Fibroblast of mammary gland (primary cell): ENCODE data around the gene SUPT3H.
A peak's percentile ranks its signal among the peaks of the same experiment; 100 is the strongest.

Source experiments
- DNase-seq: peaks from one replicate; pipeline ENCODE4 v3.0.0-alpha.2; 2010; ENCODE audit warnings: low read depth
- H3K4me3 ChIP-seq: 2 replicates; pipeline ENCODE4 v1.5.1; 2011; ENCODE audit warnings: low read depth, mild to moderate bottlenecking, low read length, moderate library complexity; ENCODE audit not compliant: control insufficient read depth
- TF ChIP-seq, protein P1 (sequence below): conservative IDR thresholded peaks from 2 replicates; pipeline ENCODE4 v1.5.1; 2011; ENCODE audit warnings: low read depth, low read length, inconsistent platforms; ENCODE audit not compliant: control insufficient read depth, insufficient read depth

SUPT3H gene

DNA sequence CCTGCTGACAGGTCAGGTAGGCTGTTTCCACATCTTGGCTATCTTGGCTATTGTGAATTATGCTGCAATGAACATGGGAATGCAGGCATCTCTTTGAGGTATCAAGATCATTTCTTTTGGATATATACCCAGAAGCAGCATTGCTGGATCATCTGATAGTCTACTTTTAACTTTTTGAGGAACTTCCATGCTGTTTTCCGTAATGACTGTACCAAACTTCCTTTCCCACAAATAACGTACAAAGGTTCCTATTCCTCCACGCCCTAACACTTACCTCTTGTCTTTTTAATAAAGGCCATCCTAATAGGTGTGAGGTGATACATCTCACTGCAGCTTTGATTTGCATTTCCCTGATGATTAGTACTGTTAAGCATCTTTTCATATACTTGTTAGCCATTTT lies 388.3 kb downstream of the SUPT3H start:
- DNase-seq = no peak
- no peak overlapping the region for H3K4me3 ChIP-seq
- TF ChIP-seq, protein P1, sequence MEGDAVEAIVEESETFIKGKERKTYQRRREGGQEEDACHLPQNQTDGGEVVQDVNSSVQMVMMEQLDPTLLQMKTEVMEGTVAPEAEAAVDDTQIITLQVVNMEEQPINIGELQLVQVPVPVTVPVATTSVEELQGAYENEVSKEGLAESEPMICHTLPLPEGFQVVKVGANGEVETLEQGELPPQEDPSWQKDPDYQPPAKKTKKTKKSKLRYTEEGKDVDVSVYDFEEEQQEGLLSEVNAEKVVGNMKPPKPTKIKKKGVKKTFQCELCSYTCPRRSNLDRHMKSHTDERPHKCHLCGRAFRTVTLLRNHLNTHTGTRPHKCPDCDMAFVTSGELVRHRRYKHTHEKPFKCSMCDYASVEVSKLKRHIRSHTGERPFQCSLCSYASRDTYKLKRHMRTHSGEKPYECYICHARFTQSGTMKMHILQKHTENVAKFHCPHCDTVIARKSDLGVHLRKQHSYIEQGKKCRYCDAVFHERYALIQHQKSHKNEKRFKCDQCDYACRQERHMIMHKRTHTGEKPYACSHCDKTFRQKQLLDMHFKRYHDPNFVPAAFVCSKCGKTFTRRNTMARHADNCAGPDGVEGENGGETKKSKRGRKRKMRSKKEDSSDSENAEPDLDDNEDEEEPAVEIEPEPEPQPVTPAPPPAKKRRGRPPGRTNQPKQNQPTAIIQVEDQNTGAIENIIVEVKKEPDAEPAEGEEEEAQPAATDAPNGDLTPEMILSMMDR = no peak

DNA sequence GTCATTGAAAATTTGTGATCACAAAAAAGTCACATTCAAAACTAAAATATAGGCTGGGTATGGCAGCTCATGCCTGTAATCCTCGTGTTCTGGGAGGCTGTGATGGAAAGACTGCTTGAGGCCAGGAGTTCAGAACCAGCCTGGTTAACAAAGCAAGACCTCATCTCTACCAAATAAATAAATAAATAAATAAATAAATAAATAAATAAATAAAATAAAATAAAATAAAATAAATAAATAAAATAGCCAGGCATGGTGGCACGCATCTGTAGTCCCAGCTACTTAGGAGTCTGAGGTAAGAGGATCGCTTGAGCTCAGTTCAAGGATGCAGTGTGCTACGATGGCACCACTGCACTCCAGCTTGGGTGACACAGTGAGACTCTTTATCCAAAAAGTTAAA lies 392.7 kb downstream of the SUPT3H start:
- no peak for DNase-seq
- TF ChIP-seq, protein P1 = no peak
- no peak overlapping the region for H3K4me3 ChIP-seq

DNA sequence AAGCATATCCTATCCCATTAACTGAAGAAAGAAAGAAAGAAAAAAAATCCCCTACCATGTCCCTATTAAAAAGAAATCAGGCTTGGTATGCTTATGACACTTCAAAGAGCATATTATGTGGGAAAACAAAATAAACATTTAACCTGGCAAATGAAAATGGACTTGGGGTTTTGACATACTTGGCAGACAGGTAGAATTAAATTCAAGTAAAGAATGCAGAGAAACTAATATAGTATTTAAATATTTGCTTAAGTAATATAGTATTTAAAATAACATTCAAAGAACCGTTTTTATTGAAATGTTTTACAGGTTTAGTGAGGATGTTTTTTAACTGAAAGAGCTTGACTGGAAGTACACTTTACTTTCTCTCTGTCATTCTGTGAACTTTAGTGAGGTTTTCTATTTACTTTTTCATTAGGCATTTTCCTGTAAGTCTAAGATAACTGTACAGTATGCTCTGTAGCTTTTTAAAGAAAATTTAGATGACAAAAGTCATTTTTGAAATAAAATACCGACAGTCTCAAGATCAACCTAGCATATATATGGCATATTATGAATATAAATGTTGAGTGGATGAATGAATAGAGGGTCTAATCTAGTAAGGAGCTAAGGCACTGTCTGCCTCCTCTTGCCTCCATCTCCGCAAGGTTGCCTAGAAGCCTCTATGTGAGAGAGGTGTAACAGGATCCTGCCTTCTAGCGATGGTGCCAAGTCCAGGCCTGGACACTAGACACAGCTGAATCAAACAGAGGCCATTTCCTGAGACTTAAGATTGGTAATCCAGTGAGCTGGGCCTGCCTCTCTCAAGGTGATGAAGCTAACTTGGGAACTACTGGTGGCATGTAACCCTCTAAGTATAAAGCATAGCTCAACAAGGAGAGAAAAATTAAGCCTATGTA lies 394.0 kb downstream of the SUPT3H start:
- DNase-seq = no peak
- no peak overlapping the region for H3K4me3 ChIP-seq
- TF ChIP-seq, protein P1 = no peak

DNA sequence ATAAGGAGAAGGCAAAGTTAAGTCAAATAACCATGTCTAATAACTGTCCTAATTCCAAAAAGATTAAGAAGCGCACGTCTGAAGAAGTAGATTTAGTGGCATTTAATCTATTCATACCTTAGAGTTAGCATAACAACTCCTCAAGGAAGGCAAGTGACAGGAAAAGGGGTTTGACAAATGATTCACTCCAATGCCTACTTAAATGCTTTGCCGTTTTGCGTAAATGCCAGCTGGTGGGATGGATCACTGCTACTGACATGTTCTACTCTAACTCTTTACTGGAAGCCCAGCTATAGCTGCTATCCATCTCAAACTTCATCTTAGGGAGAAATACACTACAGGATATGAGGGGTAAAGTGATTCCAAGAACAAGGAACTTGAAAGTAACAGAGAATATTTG lies 396.9 kb downstream of the SUPT3H start:
- no peak overlapping the region for H3K4me3 ChIP-seq
- TF ChIP-seq, protein P1 = no peak

DNA sequence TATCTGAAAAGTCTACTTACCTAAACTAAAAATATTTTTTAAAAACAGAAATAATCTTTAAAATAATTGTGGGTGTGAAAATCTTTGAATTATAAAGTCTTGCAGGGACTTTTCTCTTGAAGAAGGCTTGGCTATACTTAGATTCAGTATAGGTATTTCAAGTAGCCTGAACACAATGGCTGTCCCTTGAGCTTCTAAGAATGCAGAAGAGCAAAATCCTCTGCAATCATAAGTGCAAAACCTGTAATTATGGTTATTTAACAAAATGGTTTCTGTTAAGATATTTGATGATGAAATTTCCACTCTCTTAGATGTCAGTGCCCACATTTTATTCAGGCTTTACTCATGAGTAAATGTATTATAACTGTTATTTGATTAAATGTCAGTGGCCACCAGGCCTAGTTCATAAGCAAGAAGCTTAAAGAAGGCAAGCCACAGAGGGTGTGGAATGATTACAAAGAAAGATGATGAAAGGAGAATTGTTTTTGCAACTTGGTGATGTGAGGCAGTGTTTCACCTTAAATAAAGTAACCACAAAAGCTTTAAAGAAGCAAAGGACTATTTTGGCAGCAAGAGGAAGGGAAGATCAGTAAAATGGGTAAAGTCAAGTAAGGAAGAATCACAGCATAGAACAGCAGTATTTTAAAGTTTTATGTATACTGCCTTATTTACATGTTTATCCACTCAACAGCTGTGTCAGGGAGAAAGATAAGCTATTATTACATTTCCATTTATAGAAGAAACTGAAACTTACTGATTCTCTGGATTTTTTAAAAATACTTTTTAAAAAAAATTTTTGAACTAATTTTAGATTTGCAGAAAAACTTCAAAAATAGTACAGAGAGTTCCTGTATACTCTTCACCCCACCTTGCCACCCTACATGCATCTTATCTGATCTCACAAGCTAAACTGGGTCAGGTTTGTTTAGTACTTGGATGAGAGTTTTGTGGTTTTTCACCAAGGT lies 400.8 kb downstream of the SUPT3H start:
- peak; percentile 17 for DNase-seq
- TF ChIP-seq, protein P1 = no peak
- H3K4me3 ChIP-seq = no peak overlapping the region

More for the DNA sequence above, 396.9 kb downstream of the SUPT3H start:
- no peak for DNase-seq

DNA sequence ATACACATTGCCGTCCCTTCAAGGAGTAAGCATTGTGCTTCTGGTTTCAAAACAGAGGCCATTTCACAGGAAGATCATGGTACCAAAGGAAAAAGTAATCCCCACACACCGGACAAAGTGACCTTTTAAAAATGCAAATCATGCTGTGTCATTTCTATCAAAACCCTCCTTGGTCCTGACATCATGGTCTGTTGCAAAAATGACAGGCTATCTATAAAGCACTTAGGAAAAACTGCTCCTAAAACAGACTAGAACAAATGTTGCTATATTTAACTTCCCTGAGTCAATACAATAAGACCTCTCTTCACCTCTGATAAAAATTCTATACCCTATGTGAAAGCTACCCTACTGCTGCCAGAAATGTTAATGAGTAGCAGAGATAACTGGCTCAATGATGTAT lies 403.2 kb downstream of the SUPT3H start:
- DNase-seq = no peak
- TF ChIP-seq, protein P1 = no peak
- no peak overlapping the region for H3K4me3 ChIP-seq
